ENCODE results near the gene AKAP8L.

Gene AKAP8L

DNA sequence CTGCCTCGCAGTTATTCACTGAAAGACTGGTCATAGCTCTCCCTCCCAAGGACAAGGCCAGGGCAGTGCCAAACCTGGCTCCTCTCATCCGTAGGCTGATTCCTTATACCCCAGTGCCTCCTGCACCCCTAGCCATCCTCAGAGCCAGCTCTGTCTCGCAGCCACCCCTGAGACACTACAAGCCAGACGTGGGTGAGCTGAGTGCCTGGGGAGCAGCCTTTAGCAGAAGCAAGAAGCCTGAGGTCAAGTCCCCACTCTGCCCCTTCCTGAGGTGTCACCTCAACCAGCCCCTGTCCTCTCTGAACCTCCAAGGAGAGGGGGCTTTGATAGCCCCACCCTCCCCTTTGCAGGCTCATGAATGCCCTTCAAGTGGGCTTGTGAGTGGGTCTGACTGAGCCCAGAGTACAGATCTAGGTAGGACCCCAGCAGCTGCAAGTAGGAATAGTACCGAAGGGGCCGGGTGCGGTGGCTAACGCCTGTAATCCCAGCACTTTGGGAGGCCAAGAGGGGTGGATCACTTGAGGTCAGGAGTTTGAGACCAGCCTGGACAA, 14.8 kb upstream of the AKAP8L start:
- no peak for DNase-seq (ENCODE audit: extremely low spot score)
- ChIA-PET CTCF (interaction anchor here (0.8 to 2.0 kb wide), 5 partner anchors 14 to 53 kb away, joined by 3 to 15 read pairs (median 3); partner anchors contain the start of gene AKAP8L), POLR2A (no interaction called here)
- TF ChIP-seq, protein P1, sequence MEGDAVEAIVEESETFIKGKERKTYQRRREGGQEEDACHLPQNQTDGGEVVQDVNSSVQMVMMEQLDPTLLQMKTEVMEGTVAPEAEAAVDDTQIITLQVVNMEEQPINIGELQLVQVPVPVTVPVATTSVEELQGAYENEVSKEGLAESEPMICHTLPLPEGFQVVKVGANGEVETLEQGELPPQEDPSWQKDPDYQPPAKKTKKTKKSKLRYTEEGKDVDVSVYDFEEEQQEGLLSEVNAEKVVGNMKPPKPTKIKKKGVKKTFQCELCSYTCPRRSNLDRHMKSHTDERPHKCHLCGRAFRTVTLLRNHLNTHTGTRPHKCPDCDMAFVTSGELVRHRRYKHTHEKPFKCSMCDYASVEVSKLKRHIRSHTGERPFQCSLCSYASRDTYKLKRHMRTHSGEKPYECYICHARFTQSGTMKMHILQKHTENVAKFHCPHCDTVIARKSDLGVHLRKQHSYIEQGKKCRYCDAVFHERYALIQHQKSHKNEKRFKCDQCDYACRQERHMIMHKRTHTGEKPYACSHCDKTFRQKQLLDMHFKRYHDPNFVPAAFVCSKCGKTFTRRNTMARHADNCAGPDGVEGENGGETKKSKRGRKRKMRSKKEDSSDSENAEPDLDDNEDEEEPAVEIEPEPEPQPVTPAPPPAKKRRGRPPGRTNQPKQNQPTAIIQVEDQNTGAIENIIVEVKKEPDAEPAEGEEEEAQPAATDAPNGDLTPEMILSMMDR (IDR thresholded peaks at IDR 0.05; ENCODE audit: control extremely low read depth, extremely low read depth, low read depth, missing control alignments): no peak

DNA sequence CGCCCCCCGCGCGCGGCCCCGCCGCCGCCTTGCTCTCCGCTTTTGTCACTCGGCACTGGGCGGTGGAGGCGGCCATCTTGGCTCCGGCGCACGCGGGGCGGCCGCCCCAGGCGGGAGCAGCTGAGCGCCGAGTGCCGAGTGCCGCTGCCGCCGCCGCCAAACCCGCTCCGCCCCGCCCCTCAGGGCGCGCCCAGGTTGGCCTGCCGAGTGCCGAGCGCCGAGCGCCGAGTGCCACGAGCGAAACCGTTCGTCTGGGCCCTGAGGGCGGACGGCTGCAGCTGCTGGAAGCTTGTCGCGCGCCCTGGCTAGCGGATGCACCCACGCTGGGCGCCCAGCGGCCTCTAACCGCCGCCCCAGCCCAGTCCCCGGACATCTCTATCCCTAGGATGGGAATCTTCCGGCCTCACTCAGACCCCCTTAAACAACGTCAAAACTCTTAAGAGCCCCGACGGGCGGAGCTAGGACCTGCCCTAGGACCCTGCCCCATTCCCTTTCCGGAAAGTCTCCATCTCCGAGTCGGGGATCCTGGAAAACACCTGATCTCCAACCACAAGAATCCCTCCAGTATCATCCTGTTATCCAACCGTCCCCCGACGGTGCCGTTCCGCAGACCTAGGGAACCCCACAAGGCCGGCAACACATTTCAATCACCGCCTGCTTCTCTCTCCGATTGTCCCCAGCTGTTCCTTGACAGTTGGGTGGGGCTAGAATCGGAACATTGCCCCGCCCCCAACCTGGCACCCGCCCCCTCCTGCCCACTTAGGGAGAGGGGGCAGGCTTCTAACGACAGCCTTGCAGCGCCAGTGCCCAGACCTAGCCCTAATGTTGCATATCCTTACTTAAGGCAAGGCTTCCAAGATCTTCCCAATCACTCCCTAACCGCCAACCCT, 14.1 kb upstream of the AKAP8L start:
- ChIA-PET POLR2A (interaction anchor here (0.6 kb wide), 2 partner anchors 225 to 237 kb away, joined by 3 to 4 read pairs; no protein-coding TSS in a partner anchor), CTCF (interaction anchor here (0.8 to 2.0 kb wide), 4 partner anchors 14 to 34 kb away, joined by 3 to 15 read pairs (median 4); partner anchors contain the start of gene AKAP8L)
- DNase-seq (ENCODE audit: extremely low spot score): peak; percentile 98
- TF ChIP-seq, protein P1 (IDR thresholded peaks at IDR 0.05; ENCODE audit: control extremely low read depth, extremely low read depth, low read depth, missing control alignments): no peak

DNA sequence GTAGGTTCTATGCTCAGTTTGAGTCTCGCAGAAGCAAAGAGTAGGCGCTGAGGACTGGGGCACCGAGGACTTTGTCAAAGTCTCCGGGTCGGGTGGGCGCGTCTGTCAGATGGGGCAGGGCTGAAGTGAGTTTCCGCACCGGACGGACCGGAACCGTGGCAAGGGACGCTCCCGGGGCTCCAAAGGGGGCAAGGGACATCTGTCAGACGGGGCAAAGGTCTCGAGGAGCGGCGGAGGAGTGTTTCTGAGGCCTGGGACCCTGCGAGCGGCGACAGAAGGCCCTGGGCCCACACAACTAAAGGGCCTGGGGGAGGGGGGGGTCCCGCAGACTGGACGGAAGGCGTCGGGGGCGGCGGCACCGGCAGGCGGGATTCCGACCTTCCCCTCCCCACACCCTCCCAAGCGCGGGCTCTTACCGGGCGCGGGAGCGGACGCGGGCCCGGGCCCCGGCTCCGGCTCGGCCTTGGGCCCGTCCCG, 13.3 kb upstream of the AKAP8L start:
- peak; percentile 45 for DNase-seq (ENCODE audit: extremely low spot score)
- CTCF ChIA-PET: interaction anchor here (2.0 to 4.0 kb wide), 2 partner anchors 12 to 13 kb away, joined by 15 to 44 read pairs; partner anchors contain the start of gene AKAP8L
- TF ChIP-seq, protein P1 (IDR thresholded peaks at IDR 0.05; ENCODE audit: control extremely low read depth, extremely low read depth, low read depth, missing control alignments): no peak
- POLR2A ChIA-PET: interaction anchor here (0.6 kb wide), 1 partner anchor 224 kb away, joined by 3 read pairs; no protein-coding TSS in a partner anchor

DNA sequence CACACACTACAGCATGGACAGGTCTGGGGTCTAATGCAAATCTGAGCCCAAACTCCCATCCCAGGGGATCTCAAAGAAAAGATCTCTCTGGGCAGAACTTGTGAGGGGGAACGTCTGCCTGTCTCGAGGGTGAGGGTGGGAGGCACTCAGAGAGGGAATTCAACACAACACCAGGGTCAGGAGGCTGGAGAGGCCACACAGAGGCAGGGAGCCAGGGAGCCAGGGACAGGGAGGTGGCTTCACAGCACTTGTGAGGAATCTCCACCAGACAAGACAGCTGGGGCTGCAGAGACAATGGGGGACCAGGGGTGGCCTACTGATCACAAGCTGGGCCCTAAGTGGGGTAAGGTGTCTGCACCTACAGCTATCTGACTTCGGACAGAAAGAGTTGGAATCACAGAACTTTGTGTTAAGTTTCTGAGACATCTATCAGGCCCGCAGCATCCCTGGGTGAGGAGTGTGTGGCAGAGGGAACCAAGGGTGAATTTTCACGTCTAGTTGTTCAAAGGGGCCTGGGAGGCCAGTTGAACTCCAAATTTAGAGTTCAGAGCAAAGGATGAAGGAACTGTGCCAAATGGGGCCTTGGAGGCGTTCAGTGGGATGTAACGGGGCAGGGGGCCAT, 12.7 kb upstream of the AKAP8L start:
- POLR2A ChIA-PET: interaction anchor here (0.7 to 1.1 kb wide), 2 partner anchors 9 to 12 kb away, joined by 3 read pairs; partner anchors contain the start of gene AKAP8L
- CTCF ChIA-PET: interaction anchor here (1.3 to 4.0 kb wide), 2 partner anchors 11 to 124 kb away, joined by 4 to 44 read pairs; partner anchors contain the start of gene AKAP8L
- TF ChIP-seq, protein P1 (IDR thresholded peaks at IDR 0.05; ENCODE audit: control extremely low read depth, extremely low read depth, low read depth, missing control alignments): no peak
- no peak for DNase-seq (ENCODE audit: extremely low spot score)

DNA sequence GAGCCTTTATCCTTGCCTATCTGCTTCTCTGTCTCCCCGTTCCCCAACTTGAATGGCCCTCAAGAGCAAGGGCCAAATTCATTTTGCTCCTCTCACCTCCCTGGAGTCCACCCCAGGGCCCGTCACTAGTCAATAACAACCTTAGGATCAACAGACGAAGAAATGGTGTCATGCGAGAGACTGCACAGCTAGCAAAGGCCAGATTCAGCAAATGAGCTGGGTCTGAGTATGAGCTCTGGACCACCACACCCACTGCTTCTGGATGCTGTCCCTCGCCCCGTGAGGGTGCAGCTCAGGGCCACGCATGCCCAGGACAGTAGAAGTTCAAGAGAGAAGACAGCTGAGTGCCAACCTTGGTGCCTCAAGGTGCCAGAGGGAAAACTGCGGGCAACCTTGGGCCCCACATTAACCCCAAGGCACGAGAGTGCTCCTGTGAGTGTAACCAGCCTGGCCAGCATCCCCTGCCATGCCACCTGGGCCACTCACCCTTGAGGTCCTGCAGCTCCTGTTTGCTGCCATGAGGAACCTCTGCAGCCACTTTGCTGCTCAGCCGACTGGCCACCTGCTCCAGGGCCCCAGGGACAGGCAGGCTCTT, 11.8 kb upstream of the AKAP8L start:
- POLR2A ChIA-PET: interaction anchor here (1.1 kb wide), 1 partner anchor 11 kb away, joined by 3 read pairs; the partner anchor contains the start of gene AKAP8L
- no peak for DNase-seq (ENCODE audit: extremely low spot score)
- CTCF ChIA-PET: interaction anchor here (1.3 to 4.0 kb wide), 2 partner anchors 10 to 125 kb away, joined by 4 to 44 read pairs; partner anchors contain the start of gene AKAP8L
- TF ChIP-seq, protein P1 (IDR thresholded peaks at IDR 0.05; ENCODE audit: control extremely low read depth, extremely low read depth, low read depth, missing control alignments): no peak

Data from GM10248 (cell line).